Measurements from ENCODE around the gene TERT. TPM values are rescaled to one million over a fixed set of nuclear protein-coding genes. Genes with fewer than 3 reads are reported as not detected.

Gene TERT
- total and polyA plus RNA-seq, 2 of the 13 experiments (the other 11 are each of a cell fraction or from before 2014, with no cell fraction given), result 4.3 to 5.9 TPM

DNA sequence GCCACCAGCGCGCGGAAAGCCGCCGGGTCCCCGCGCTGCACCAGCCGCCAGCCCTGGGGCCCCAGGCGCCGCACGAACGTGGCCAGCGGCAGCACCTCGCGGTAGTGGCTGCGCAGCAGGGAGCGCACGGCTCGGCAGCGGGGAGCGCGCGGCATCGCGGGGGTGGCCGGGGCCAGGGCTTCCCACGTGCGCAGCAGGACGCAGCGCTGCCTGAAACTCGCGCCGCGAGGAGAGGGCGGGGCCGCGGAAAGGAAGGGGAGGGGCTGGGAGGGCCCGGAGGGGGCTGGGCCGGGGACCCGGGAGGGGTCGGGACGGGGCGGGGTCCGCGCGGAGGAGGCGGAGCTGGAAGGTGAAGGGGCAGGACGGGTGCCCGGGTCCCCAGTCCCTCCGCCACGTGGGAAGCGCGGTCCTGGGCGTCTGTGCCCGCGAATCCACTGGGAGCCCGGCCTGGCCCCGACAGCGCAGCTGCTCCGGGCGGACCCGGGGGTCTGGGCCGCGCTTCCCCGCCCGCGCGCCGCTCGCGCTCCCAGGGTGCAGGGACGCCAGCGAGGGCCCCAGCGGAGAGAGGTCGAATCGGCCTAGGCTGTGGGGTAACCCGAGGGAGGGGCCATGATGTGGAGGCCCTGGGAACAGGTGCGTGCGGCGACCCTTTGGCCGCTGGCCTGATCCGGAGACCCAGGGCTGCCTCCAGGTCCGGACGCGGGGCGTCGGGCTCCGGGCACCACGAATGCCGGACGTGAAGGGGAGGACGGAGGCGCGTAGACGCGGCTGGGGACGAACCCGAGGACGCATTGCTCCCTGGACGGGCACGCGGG is at the start of gene TERT (continued):
- TF ChIP-seq ZNF598 (CRISPR knock-in tag; IDR thresholded peaks at IDR 0.05; ENCODE audit: borderline replicate concordance) (no peak), ZNF644 (CRISPR knock-in tag; IDR thresholded peaks at IDR 0.05; ENCODE audit: low read depth) (no peak), ATF1 (CRISPR knock-in tag; IDR thresholded peaks at IDR 0.05) (no peak), KLF16 (CRISPR knock-in tag; IDR thresholded peaks at IDR 0.05) (no peak), ZNF552 (CRISPR knock-in tag; IDR thresholded peaks at IDR 0.05; ENCODE audit: borderline replicate concordance) (no peak), ZNF660 (CRISPR knock-in tag; IDR thresholded peaks at IDR 0.05; ENCODE audit: borderline replicate concordance, low read depth) (no peak), GFI1 (CRISPR knock-in tag; IDR thresholded peaks at IDR 0.05; ENCODE audit: borderline replicate concordance) (no peak), ZNF543 (CRISPR knock-in tag; IDR thresholded peaks at IDR 0.05) (no peak), DNMT1 (CRISPR knock-in tag; IDR thresholded peaks at IDR 0.05) (0 out of 2 replicates have a peak, but pooled peaks have one; percentile 45), MIER2 (CRISPR knock-in tag; IDR thresholded peaks at IDR 0.05) (no peak), SAP130 (CRISPR knock-in tag; IDR thresholded peaks at IDR 0.05; ENCODE audit: low read depth) (peak; percentile 86), REL (CRISPR knock-in tag; conservative IDR thresholded peaks at IDR 0.05) (no peak), ZNF75D (CRISPR knock-in tag; IDR thresholded peaks at IDR 0.05; ENCODE audit: borderline replicate concordance) (no peak), SNAI1 (CRISPR knock-in tag; IDR thresholded peaks at IDR 0.05; ENCODE audit: borderline replicate concordance) (no peak)
- TF ChIP-seq, protein P1, sequence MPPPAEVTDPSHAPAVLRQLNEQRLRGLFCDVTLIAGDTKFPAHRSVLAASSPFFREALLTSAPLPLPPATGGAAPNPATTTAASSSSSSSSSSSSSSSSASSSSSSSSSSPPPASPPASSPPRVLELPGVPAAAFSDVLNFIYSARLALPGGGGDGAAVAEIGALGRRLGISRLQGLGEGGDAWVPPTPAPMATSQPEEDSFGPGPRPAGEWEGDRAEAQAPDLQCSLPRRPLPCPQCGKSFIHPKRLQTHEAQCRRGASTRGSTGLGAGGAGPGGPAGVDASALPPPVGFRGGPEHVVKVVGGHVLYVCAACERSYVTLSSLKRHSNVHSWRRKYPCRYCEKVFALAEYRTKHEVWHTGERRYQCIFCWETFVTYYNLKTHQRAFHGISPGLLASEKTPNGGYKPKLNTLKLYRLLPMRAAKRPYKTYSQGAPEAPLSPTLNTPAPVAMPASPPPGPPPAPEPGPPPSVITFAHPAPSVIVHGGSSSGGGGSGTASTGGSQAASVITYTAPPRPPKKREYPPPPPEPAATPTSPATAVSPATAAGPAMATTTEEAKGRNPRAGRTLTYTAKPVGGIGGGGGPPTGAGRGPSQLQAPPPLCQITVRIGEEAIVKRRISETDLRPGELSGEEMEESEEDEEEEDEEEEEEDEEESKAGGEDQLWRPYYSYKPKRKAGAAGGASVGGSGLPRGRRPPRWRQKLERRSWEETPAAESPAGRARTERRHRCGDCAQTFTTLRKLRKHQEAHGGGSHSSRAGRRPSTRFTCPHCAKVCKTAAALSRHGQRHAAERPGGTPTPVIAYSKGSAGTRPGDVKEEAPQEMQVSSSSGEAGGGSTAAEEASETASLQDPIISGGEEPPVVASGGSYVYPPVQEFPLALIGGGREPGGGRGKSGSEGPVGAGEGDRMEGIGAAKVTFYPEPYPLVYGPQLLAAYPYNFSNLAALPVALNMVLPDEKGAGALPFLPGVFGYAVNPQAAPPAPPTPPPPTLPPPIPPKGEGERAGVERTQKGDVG (CRISPR knock-in tag; IDR thresholded peaks at IDR 0.05; ENCODE audit: borderline replicate concordance), result no peak
- TF ChIP-seq, protein P2, sequence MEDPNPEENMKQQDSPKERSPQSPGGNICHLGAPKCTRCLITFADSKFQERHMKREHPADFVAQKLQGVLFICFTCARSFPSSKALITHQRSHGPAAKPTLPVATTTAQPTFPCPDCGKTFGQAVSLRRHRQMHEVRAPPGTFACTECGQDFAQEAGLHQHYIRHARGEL (CRISPR knock-in tag; IDR thresholded peaks at IDR 0.05), result no peak
- TF ChIP-seq, protein P3, sequence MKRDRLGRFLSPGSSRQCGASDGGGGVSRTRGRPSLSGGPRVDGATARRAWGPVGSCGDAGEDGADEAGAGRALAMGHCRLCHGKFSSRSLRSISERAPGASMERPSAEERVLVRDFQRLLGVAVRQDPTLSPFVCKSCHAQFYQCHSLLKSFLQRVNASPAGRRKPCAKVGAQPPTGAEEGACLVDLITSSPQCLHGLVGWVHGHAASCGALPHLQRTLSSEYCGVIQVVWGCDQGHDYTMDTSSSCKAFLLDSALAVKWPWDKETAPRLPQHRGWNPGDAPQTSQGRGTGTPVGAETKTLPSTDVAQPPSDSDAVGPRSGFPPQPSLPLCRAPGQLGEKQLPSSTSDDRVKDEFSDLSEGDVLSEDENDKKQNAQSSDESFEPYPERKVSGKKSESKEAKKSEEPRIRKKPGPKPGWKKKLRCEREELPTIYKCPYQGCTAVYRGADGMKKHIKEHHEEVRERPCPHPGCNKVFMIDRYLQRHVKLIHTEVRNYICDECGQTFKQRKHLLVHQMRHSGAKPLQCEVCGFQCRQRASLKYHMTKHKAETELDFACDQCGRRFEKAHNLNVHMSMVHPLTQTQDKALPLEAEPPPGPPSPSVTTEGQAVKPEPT (CRISPR knock-in tag; IDR thresholded peaks at IDR 0.05; ENCODE audit: low read depth), result no peak
- TF ChIP-seq, protein P4, sequence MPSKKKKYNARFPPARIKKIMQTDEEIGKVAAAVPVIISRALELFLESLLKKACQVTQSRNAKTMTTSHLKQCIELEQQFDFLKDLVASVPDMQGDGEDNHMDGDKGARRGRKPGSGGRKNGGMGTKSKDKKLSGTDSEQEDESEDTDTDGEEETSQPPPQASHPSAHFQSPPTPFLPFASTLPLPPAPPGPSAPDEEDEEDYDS (CRISPR knock-in tag; IDR thresholded peaks at IDR 0.05), result no peak
- TF ChIP-seq, protein P5, sequence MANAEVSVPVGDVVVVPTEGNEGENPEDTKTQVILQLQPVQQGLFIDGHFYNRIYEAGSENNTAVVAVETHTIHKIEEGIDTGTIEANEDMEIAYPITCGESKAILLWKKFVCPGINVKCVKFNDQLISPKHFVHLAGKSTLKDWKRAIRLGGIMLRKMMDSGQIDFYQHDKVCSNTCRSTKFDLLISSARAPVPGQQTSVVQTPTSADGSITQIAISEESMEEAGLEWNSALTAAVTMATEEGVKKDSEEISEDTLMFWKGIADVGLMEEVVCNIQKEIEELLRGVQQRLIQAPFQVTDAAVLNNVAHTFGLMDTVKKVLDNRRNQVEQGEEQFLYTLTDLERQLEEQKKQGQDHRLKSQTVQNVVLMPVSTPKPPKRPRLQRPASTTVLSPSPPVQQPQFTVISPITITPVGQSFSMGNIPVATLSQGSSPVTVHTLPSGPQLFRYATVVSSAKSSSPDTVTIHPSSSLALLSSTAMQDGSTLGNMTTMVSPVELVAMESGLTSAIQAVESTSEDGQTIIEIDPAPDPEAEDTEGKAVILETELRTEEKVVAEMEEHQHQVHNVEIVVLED (CRISPR knock-in tag; IDR thresholded peaks at IDR 0.05; ENCODE audit: borderline replicate concordance), result no peak
- TF ChIP-seq, protein P6, sequence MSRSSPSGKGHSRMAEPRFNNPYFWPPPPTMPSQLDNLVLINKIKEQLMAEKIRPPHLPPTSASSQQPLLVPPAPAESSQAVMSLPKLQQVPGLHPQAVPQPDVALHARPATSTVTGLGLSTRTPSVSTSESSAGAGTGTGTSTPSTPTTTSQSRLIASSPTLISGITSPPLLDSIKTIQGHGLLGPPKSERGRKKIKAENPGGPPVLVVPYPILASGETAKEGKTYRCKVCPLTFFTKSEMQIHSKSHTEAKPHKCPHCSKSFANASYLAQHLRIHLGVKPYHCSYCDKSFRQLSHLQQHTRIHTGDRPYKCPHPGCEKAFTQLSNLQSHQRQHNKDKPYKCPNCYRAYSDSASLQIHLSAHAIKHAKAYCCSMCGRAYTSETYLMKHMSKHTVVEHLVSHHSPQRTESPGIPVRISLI (CRISPR knock-in tag; IDR thresholded peaks at IDR 0.05; ENCODE audit: borderline replicate concordance), result no peak

Data from HepG2 (cell line).